HCT116 (cell line): ENCODE results near the gene SORL1. TPM values are rescaled to one million over a fixed set of nuclear protein-coding genes. Genes with fewer than 3 reads are reported as not detected.

Experiments used
- ATAC-seq: fragments of 200-7000 bp; cut with Tn5 transposase; 2 replicates; pipeline ENCODE4 v1.9.1; 2020; ENCODE audit warnings: mild to moderate bottlenecking, moderate library complexity
- BruUV-seq: library from RNA; stranded (reverse); fragments of 400-500 nt; replicated peaks from 2 replicates; lab custom pipeline; 2021; lab: Mats Ljungman, UMichigan
- CTCF ChIA-PET: fragments of 300-600 bp; sonication (Branson Sonifier 250); formaldehyde crosslinking; loops from one replicate; lab custom pipeline; 2021; ENCODE audit warnings: antibody characterized with exemption; lab: Charles Lee
- POLR2A ChIA-PET: fragments of 300-600, 350-600 bp; sonication (Branson Sonifier 250); formaldehyde crosslinking; loops from one replicate; lab custom pipeline; 2021; ENCODE audit warnings: antibody characterized with exemption; lab: Charles Lee
- RAD21 ChIA-PET, 2 experiments: fragments of 300-600 bp; sonication (Branson Sonifier 250); formaldehyde crosslinking; loops; one replicate each; lab custom pipeline; 2023; ENCODE audit warnings: low total read pairs in 2 of 2; ENCODE audit not compliant: uncharacterized antibody in 2 of 2, unreplicated experiment in 2 of 2, low non-redundant PET in 1 of 2; lab: Charles Lee
- DNase-seq: peaks from one replicate; pipeline ENCODE4 v3.0.0-alpha.2; 2010; ENCODE audit warnings: low read depth, low spot score
- H2AFZ ChIP-seq: fragments of 200-600 bp; shearing (Covaris generic), sonication (generic); 2 replicates; pipeline ENCODE4 v1.6.1; 2017; ENCODE audit warnings: low read depth, mixed run types, mixed read lengths, antibody characterized with exemption, low read length; ENCODE audit not compliant: poor library complexity, severe bottlenecking
- H3K27ac ChIP-seq: 2 replicates; pipeline ENCODE4 v1.5.1; 2012; ENCODE audit warnings: low read depth, low read length
- H3K27me3 ChIP-seq: fragments of 200-600 bp; sonication (generic); 2 replicates; pipeline ENCODE4 v1.6.1; 2016; ENCODE audit warnings: mixed run types, low read length, mixed read lengths; ENCODE audit not compliant: insufficient read depth
- H3K36me3 ChIP-seq, 2 experiments: fragments of 200-500 bp in 1 of 2; fragments of 200-600 bp in 1 of 2; sonication (Bioruptor generic) in 1 of 2; sonication (generic) in 1 of 2; 2 replicates each; pipeline versions ENCODE4 v1.5.1 to v1.6.1; 2014 to 2016; ENCODE audit warnings: low read length in 2 of 2, inconsistent platforms in 1 of 2, mixed read lengths in 1 of 2, mixed run types in 1 of 2; ENCODE audit not compliant: insufficient read depth in 2 of 2, control insufficient read depth in 1 of 2
- H3K4me1 ChIP-seq, 2 experiments: fragments of 200-600 bp in 1 of 2; sonication (generic) in 1 of 2; 2 replicates each; pipeline versions ENCODE4 v1.5.1 to v1.6.1; 2012 to 2017; ENCODE audit warnings: low read length in 2 of 2, inconsistent platforms in 1 of 2, mild to moderate bottlenecking in 1 of 2, mixed read lengths in 1 of 2, mixed run types in 1 of 2, moderate library complexity in 1 of 2; ENCODE audit not compliant: insufficient read depth in 2 of 2, control insufficient read depth in 1 of 2
- H3K4me2 ChIP-seq: fragments of 200-600 bp; sonication (generic); 2 replicates; pipeline ENCODE4 v1.6.1; 2017; ENCODE audit warnings: mixed run types, low read length, mixed read lengths
- H3K4me3 ChIP-seq, 2 experiments: fragments of 200-600 bp in 1 of 2; sonication (generic) in 1 of 2; replicated peaks in 1 of 2; 2 replicates each; pipeline ENCODE4 v1.5.1; 2011 to 2016; ENCODE audit warnings: low read length in 2 of 2, control low read depth in 1 of 2, low read depth in 1 of 2, mild to moderate bottlenecking in 1 of 2, mixed read lengths in 1 of 2, mixed run types in 1 of 2
- H3K79me2 ChIP-seq: fragments of 200-600 bp; sonication (generic); 2 replicates; pipeline ENCODE4 v1.6.1; 2017; ENCODE audit warnings: mild to moderate bottlenecking, mixed run types, low read length, moderate library complexity, mixed read lengths; ENCODE audit not compliant: insufficient read depth
- H3K9ac ChIP-seq: fragments of 200-600 bp; sonication (generic); 2 replicates; pipeline ENCODE4 v1.6.1; 2016; ENCODE audit warnings: low read length, mixed read lengths
- H3K9me2 ChIP-seq: fragments of 200-600 bp; sonication (generic), shearing (Covaris generic); 2 replicates; pipeline ENCODE4 v1.6.1; 2017; ENCODE audit warnings: mixed run types, mild to moderate bottlenecking, moderate library complexity; ENCODE audit not compliant: insufficient read depth
- H3K9me3 ChIP-seq, 2 experiments: fragments of 200-500 bp in 1 of 2; fragments of 200-600 bp in 1 of 2; sonication (Bioruptor generic) in 1 of 2; sonication (generic) in 1 of 2; 2 replicates each; pipeline ENCODE4 v1.6.1; 2014 to 2017; ENCODE audit warnings: low read length in 2 of 2, mixed read lengths in 2 of 2, inconsistent platforms in 1 of 2, low read depth in 1 of 2, mild to moderate bottlenecking in 1 of 2, mixed run types in 1 of 2, moderate library complexity in 1 of 2; ENCODE audit not compliant: control insufficient read depth in 1 of 2, insufficient read depth in 1 of 2
- H4K20me1 ChIP-seq: fragments of 200-600 bp; sonication (generic), shearing (Covaris generic); 2 replicates; pipeline ENCODE4 v1.6.1; 2017; ENCODE audit warnings: mixed run types, mild to moderate bottlenecking, moderate library complexity; ENCODE audit not compliant: insufficient read depth
- CBX3 ChIP-seq: IDR thresholded peaks from 2 replicates; pipeline ENCODE4 v1.6.1; 2012; ENCODE audit warnings: low read depth
- ELF1 ChIP-seq: IDR thresholded peaks from 2 replicates; pipeline ENCODE4 v1.6.1; 2012; ENCODE audit warnings: low read depth, borderline replicate concordance
- EZH2 ChIP-seq: fragments of 200-600 bp; sonication (generic); IDR thresholded peaks from 2 replicates; pipeline ENCODE4 v1.6.1; 2017; ENCODE audit warnings: antibody characterized with exemption, mixed run types
- EZH2phosphoT487 ChIP-seq: fragments of 200-600 bp; IDR thresholded peaks from 2 replicates; pipeline ENCODE4 v1.6.1; 2018; ENCODE audit warnings: antibody characterized with exemption, borderline replicate concordance
- FOSL1 ChIP-seq: IDR thresholded peaks from 2 replicates; pipeline ENCODE4 v1.6.1; 2012; ENCODE audit warnings: low read depth
- JUND ChIP-seq: IDR thresholded peaks from 2 replicates; pipeline ENCODE4 v1.6.1; 2012
- POLR2A ChIP-seq: IDR thresholded peaks from 2 replicates; pipeline ENCODE4 v1.7.0; 2011; ENCODE audit warnings: borderline replicate concordance; ENCODE audit not compliant: insufficient read depth, insufficient read length; ENCODE audit errors: extremely low read depth
- POLR2AphosphoS5 ChIP-seq: IDR thresholded peaks from 2 replicates; pipeline ENCODE4 v1.6.1; 2011; ENCODE audit warnings: mild to moderate bottlenecking, low read depth, low read length, moderate library complexity
- SIN3A ChIP-seq: IDR thresholded peaks from 2 replicates; pipeline ENCODE4 v1.6.1; 2012; ENCODE audit warnings: low read depth
- SP1 ChIP-seq: IDR thresholded peaks from 2 replicates; pipeline ENCODE4 v1.6.1; 2012; ENCODE audit warnings: low read depth
- TCF7L2 ChIP-seq: IDR thresholded peaks from 2 replicates; pipeline ENCODE4 v1.7.0; 2011; ENCODE audit warnings: borderline replicate concordance, inconsistent platforms; ENCODE audit not compliant: insufficient read depth, insufficient read length; ENCODE audit errors: extremely low read depth
- YY1 ChIP-seq: IDR thresholded peaks from 2 replicates; pipeline ENCODE4 v1.6.1; 2011; ENCODE audit warnings: low read length, low read depth, moderate library complexity, mild to moderate bottlenecking; ENCODE audit not compliant: insufficient replicate concordance; ENCODE audit errors: extremely low read depth
- ZFX ChIP-seq: fragments of 450-650 bp; IDR thresholded peaks from 2 replicates; pipeline ENCODE4 v1.6.1; 2017
- ZNF274 ChIP-seq: fragments of 200-500 bp; sonication (Bioruptor generic); IDR thresholded peaks from 2 replicates; pipeline ENCODE4 v1.6.1; 2014; ENCODE audit warnings: mild to moderate bottlenecking, low read depth, low read length, inconsistent platforms
- intact Hi-C: fragments of 100-400 bp; cut with micrococcal nuclease; formaldehyde crosslinking; loops from 2 replicates; pipeline ENCODE4 v1.10.0; 2022
- total RNA-seq: library from RNA; stranded (reverse); gene quantifications from one replicate; pipeline ENCODE4 v1.2.1, GENCODE V29; 2021; ENCODE audit not compliant: unreplicated experiment
- TF ChIP-seq, protein P1 (sequence below): IDR thresholded peaks from 2 replicates; pipeline ENCODE4 v1.6.1; 2011; ENCODE audit warnings: mild to moderate bottlenecking, low read length, moderate library complexity; ENCODE audit not compliant: insufficient replicate concordance; ENCODE audit errors: extremely low read depth
- TF ChIP-seq, protein P2 (sequence below): IDR thresholded peaks from 2 replicates; pipeline ENCODE4 v1.6.1; 2012; ENCODE audit warnings: low read depth
- TF ChIP-seq, protein P3 (sequence below): IDR thresholded peaks from 2 replicates; pipeline ENCODE4 v1.6.1; 2012

The SORL1 gene
- total RNA-seq, 1 experiment from 2014 or later, result 17.4 TPM

DNA sequence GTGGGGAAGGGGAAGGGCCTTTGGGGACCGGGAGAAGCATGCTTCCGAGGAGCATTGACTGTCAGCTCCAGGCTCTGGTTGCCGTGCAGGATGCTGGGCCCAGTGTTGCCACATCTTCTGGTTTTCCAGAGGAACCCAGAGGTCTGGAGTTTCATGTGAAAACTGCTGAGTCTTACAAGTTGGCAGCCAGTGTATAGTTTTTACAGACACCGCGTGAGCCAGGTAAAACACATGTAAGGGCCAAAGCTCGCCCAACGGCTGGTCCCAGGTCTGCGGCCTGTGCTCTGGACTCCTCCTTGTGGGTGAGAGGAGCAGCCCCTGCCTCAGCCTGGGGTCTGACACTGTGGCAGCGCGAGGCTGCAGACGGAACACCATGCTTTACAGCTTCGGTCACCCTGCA lies 19.1 kb downstream of the SORL1 start:
- H3K79me2 ChIP-seq, result no peaks in the 10 kb centered on the region
- RAD21 ChIA-PET, result no interaction called here

More for the DNA sequence above, 19.1 kb downstream of the SORL1 start:
- Histone ChIP-seq H3K4me1 (peaks cover 18 to 21% of the 10 kb centered on the region in 2 experiments), H3K4me3 (no peak overlapping the region), H4K20me1 (no peaks in the 10 kb centered on the region), H2AFZ (no peak overlapping the region), H3K27ac (no peak overlapping the region), H3K9me3 (no peaks in the 10 kb centered on the region), H3K4me2 (no peak overlapping the region), H3K36me3 (no peaks in the 10 kb centered on the region), H3K9me2 (no peaks in the 10 kb centered on the region), H3K9ac (no peak overlapping the region), H3K27me3 (no peaks in the 10 kb centered on the region)
- intact Hi-C loops, result no loop called here
- ChIA-PET CTCF (no interaction called here), POLR2A (no interaction called here)
- no peak for ATAC-seq
- no peak for DNase-seq
- no TSS peak for BruUV-seq
- TF ChIP-seq CBX3 (no peak), YY1 (no peak), EZH2phosphoT487 (no peak), POLR2A (no peak), SIN3A (no peak), JUND (no peak), ZFX (no peak), ELF1 (no peak), EZH2 (no peak), ZNF274 (no peak), SP1 (no peak), POLR2AphosphoS5 (no peak), FOSL1 (no peak), TCF7L2 (no peak)
- TF ChIP-seq, protein P1, sequence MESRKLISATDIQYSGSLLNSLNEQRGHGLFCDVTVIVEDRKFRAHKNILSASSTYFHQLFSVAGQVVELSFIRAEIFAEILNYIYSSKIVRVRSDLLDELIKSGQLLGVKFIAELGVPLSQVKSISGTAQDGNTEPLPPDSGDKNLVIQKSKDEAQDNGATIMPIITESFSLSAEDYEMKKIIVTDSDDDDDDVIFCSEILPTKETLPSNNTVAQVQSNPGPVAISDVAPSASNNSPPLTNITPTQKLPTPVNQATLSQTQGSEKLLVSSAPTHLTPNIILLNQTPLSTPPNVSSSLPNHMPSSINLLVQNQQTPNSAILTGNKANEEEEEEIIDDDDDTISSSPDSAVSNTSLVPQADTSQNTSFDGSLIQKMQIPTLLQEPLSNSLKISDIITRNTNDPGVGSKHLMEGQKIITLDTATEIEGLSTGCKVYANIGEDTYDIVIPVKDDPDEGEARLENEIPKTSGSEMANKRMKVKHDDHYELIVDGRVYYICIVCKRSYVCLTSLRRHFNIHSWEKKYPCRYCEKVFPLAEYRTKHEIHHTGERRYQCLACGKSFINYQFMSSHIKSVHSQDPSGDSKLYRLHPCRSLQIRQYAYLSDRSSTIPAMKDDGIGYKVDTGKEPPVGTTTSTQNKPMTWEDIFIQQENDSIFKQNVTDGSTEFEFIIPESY, result no peak
- TF ChIP-seq, protein P2, sequence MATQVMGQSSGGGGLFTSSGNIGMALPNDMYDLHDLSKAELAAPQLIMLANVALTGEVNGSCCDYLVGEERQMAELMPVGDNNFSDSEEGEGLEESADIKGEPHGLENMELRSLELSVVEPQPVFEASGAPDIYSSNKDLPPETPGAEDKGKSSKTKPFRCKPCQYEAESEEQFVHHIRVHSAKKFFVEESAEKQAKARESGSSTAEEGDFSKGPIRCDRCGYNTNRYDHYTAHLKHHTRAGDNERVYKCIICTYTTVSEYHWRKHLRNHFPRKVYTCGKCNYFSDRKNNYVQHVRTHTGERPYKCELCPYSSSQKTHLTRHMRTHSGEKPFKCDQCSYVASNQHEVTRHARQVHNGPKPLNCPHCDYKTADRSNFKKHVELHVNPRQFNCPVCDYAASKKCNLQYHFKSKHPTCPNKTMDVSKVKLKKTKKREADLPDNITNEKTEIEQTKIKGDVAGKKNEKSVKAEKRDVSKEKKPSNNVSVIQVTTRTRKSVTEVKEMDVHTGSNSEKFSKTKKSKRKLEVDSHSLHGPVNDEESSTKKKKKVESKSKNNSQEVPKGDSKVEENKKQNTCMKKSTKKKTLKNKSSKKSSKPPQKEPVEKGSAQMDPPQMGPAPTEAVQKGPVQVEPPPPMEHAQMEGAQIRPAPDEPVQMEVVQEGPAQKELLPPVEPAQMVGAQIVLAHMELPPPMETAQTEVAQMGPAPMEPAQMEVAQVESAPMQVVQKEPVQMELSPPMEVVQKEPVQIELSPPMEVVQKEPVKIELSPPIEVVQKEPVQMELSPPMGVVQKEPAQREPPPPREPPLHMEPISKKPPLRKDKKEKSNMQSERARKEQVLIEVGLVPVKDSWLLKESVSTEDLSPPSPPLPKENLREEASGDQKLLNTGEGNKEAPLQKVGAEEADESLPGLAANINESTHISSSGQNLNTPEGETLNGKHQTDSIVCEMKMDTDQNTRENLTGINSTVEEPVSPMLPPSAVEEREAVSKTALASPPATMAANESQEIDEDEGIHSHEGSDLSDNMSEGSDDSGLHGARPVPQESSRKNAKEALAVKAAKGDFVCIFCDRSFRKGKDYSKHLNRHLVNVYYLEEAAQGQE, result no peak
- TF ChIP-seq, protein P3, sequence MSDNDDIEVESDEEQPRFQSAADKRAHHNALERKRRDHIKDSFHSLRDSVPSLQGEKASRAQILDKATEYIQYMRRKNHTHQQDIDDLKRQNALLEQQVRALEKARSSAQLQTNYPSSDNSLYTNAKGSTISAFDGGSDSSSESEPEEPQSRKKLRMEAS, result no peak
